Suprapubic skin (tissue), 4 donors: ENCODE measurements around the gene AHNAK. TPM values are rescaled to one million over a fixed set of nuclear protein-coding genes. Genes with fewer than 3 reads are reported as not detected.
A peak's percentile ranks its signal among the peaks of the same experiment; 100 is the strongest.

Experiments
- DNase-seq, 2 donors: peaks; one replicate each; pipeline ENCODE4 v3.0.0-alpha.2; 2019; ENCODE audit warnings: low spot score in 2 of 2
- H3K27ac ChIP-seq: fragments of 200-600 bp; sonication (generic); one replicate; pipeline ENCODE4 v1.5.1; 2019
- H3K27me3 ChIP-seq: fragments of 200-600 bp; sonication (generic); one replicate; pipeline ENCODE4 v1.5.1; 2019
- H3K36me3 ChIP-seq: fragments of 200-600 bp; sonication (generic); one replicate; pipeline ENCODE4 v1.5.1; 2019
- H3K4me1 ChIP-seq: fragments of 200-600 bp; sonication (generic); one replicate; pipeline ENCODE4 v1.5.1; 2019
- H3K4me3 ChIP-seq: fragments of 200-600 bp; sonication (generic); one replicate; pipeline ENCODE4 v1.5.1; 2019; ENCODE audit warnings: mild to moderate bottlenecking
- H3K9me3 ChIP-seq: fragments of 200-600 bp; sonication (generic); one replicate; pipeline ENCODE4 v1.5.1; 2019
- CTCF ChIP-seq, 2 donors: fragments of 200-600 bp in 1 of 2; fragments of 450-650 bp in 1 of 2; sonication (generic) in 1 of 2; IDR thresholded peaks; one replicate each; pipeline ENCODE4 v1.5.1; 2016 to 2019; ENCODE audit warnings: antibody characterized with exemption in 2 of 2, mild to moderate bottlenecking in 1 of 2, moderate library complexity in 1 of 2
- EP300 ChIP-seq: sonication (generic); formaldehyde crosslinking; IDR thresholded peaks from one replicate; pipeline ENCODE4 v1.6.1; 2017; ENCODE audit warnings: antibody characterized with exemption
- POLR2A ChIP-seq, 2 donors: fragments of 450-650 bp; IDR thresholded peaks; one replicate each; pipeline ENCODE4 v1.6.1; 2017; ENCODE audit warnings: antibody characterized with exemption in 2 of 2, mild to moderate bottlenecking in 2 of 2, moderate library complexity in 2 of 2
- POLR2AphosphoS5 ChIP-seq, 3 donors: sonication (generic); formaldehyde crosslinking; IDR thresholded peaks; one replicate each; pipeline ENCODE4 v1.6.1; 2017; ENCODE audit warnings: antibody characterized with exemption in 3 of 3
- WGBS: methylation state at CpG from one replicate; pipeline ENCODE4 v1.1.5; 2018; 5-methylcytosine and 5-hydroxymethylcytosine counted together
- total RNA-seq, 4 donors: library from RNA; depleted of rRNA; stranded (reverse); fragments of >200 nt; gene quantifications; one replicate each; pipeline ENCODE4 v1.1.0, GENCODE V29; 2016

The AHNAK gene
- total RNA-seq, 4 donors from 2014 or later, result 1,174 to 1,475 (median 1,322) TPM

GRCh38 chr11:62578541-62578940 is 31.9 kb upstream of the AHNAK start:
- no peak overlapping the region for H3K4me3 ChIP-seq
- peaks cover 52% of the 10 kb centered on the region for H3K36me3 ChIP-seq
- peaks cover 25% of the 10 kb centered on the region for H3K4me1 ChIP-seq
- H3K27me3 ChIP-seq, result no peaks in the 10 kb centered on the region
- H3K27ac ChIP-seq, result no peak overlapping the region
- no peak for DNase-seq
- 94% methylated on average over 11 of the region's 11 CpGs for WGBS
- H3K9me3 ChIP-seq, result no peaks in the 10 kb centered on the region
- no peak for TF ChIP-seq POLR2AphosphoS5 (IDR thresholded peaks at IDR 0.05)
- TF ChIP-seq CTCF (IDR thresholded peaks at IDR 0.05), result no peak
- no peak for TF ChIP-seq POLR2A (IDR thresholded peaks at IDR 0.05)
- no peak for TF ChIP-seq EP300

GRCh38 chr11:62577046-62577714 is 30.6 kb upstream of the AHNAK start:
- Histone ChIP-seq H3K4me3 (no peak overlapping the region), H3K27me3 (no peaks in the 10 kb centered on the region), H3K36me3 (peaks cover 49% of the 10 kb centered on the region), H3K27ac (peak overlapping the region; percentile 58), H3K4me1 (peaks cover 37% of the 10 kb centered on the region), H3K9me3 (no peaks in the 10 kb centered on the region)
- no peak for DNase-seq
- WGBS, result 64% methylated on average over 11 of the region's 12 CpGs
- TF ChIP-seq CTCF (IDR thresholded peaks at IDR 0.05) (no peak), POLR2A (IDR thresholded peaks at IDR 0.05) (no peak), EP300 (no peak), POLR2AphosphoS5 (IDR thresholded peaks at IDR 0.05) (no peak)

GRCh38 chr11:62575837-62576236 is 29.2 kb upstream of the AHNAK start:
- TF ChIP-seq CTCF (IDR thresholded peaks at IDR 0.05), result no peak
- no peak for TF ChIP-seq POLR2A (IDR thresholded peaks at IDR 0.05)
- Histone ChIP-seq H3K4me1 (peaks cover 44% of the 10 kb centered on the region), H3K36me3 (peaks cover 47% of the 10 kb centered on the region), H3K9me3 (no peaks in the 10 kb centered on the region), H3K4me3 (peak overlapping the region; percentile 92), H3K27me3 (no peaks in the 10 kb centered on the region), H3K27ac (peak overlapping the region; percentile 93)
- WGBS, result 80% methylated on average over 14 of the region's 14 CpGs
- DNase-seq, result no peak

GRCh38 chr11:62575156-62575555 is 28.6 kb upstream of the AHNAK start:
- peak in 1 of 2 donors; percentile 67 for DNase-seq
- Histone ChIP-seq H3K4me1 (peaks cover 45% of the 10 kb centered on the region), H3K4me3 (peak overlapping the region; percentile 92), H3K27ac (peak overlapping the region; percentile 93), H3K9me3 (no peaks in the 10 kb centered on the region), H3K27me3 (no peaks in the 10 kb centered on the region), H3K36me3 (peaks cover 53% of the 10 kb centered on the region)
- WGBS, result 37% methylated on average over 17 of the region's 17 CpGs
- TF ChIP-seq CTCF (IDR thresholded peaks at IDR 0.05), result no peak
- no peak for TF ChIP-seq EP300
- no peak for TF ChIP-seq POLR2A (IDR thresholded peaks at IDR 0.05)
- TF ChIP-seq POLR2AphosphoS5 (IDR thresholded peaks at IDR 0.05), result no peak

- Histone ChIP-seq H3K36me3 (peaks cover 53% of the 10 kb centered on the region), H3K4me1 (peaks cover 51% of the 10 kb centered on the region), H3K27me3 (no peaks in the 10 kb centered on the region), H3K4me3 (peak overlapping the region; percentile 92), H3K9me3 (no peaks in the 10 kb centered on the region), H3K27ac (peak overlapping the region; percentile 93)
- DNase-seq, result peak in 1 of 2 donors; percentile 65
- WGBS, result under 1% methylated on average over 32 of the region's 33 CpGs
- TF ChIP-seq POLR2A (IDR thresholded peaks at IDR 0.05) (no peak), POLR2AphosphoS5 (IDR thresholded peaks at IDR 0.05) (no peak), EP300 (no peak), CTCF (IDR thresholded peaks at IDR 0.05) (no peak)
Observed at GRCh38 chr11:62574363-62575071, 27.9 kb upstream of the AHNAK start.
